Transverse colon (tissue), 4 donors: ENCODE data around the gene ARHGAP5. TPM values are rescaled to one million over a fixed set of nuclear protein-coding genes. Genes with fewer than 3 reads are reported as not detected.

Experiments used
- DNase-seq: peaks from one replicate; pipeline ENCODE4 v3.0.0-alpha.2; 2019
- H3K27ac ChIP-seq, 4 donors: fragments of 200-600 bp; sonication (generic); 2 replicates each; pipeline ENCODE4 v1.5.1; 2016 to 2018; ENCODE audit warnings: inconsistent platforms in 4 of 4
- H3K27me3 ChIP-seq: fragments of 200-600 bp; sonication (generic); 2 replicates; pipeline ENCODE4 v1.5.1; 2017; ENCODE audit warnings: inconsistent platforms
- H3K36me3 ChIP-seq, 4 donors: fragments of 200-600 bp; sonication (generic); 2 replicates each; pipeline ENCODE4 v1.5.1; 2017 to 2019; ENCODE audit warnings: inconsistent platforms in 4 of 4
- H3K4me1 ChIP-seq, 4 donors: fragments of 200-600 bp; sonication (generic); 2 replicates each; pipeline ENCODE4 v1.5.1; 2017 to 2020; ENCODE audit warnings: inconsistent platforms in 4 of 4
- H3K4me3 ChIP-seq, 4 donors: fragments of 200-600 bp; sonication (generic); 1 replicate in 1 of 4; 2 replicates in 3 of 4; pipeline versions ENCODE4 v1.5.1 to v1.6.1; 2017 to 2019; ENCODE audit warnings: inconsistent platforms in 4 of 4
- H3K9me3 ChIP-seq, 2 donors: fragments of 200-600 bp; sonication (generic); 2 replicates each; pipeline ENCODE4 v1.5.1; 2017 to 2019; ENCODE audit warnings: inconsistent platforms in 2 of 2
- CTCF ChIP-seq, 5 experiments: fragments of 200-600 bp in 3 of 5; fragments of 450-650 bp in 2 of 5; sonication (generic) in 3 of 5; IDR thresholded peaks; 1 replicate in 2 of 5; 2 replicates in 3 of 5; pipeline ENCODE4 v1.5.1; 2016 to 2017; ENCODE audit warnings: antibody characterized with exemption in 5 of 5, inconsistent platforms in 3 of 5, mild to moderate bottlenecking in 2 of 5, moderate library complexity in 1 of 5
- EP300 ChIP-seq: sonication (generic); formaldehyde crosslinking; IDR thresholded peaks from one replicate; pipeline ENCODE4 v1.6.1; 2017; ENCODE audit warnings: antibody characterized with exemption, low read depth
- POLR2A ChIP-seq: fragments of 450-650 bp; IDR thresholded peaks from one replicate; pipeline ENCODE4 v1.6.1; 2016; ENCODE audit warnings: antibody characterized with exemption, mild to moderate bottlenecking, moderate library complexity
- POLR2AphosphoS5 ChIP-seq, 3 donors: sonication (generic); formaldehyde crosslinking; IDR thresholded peaks; one replicate each; pipeline ENCODE4 v1.6.1; 2016; ENCODE audit warnings: antibody characterized with exemption in 3 of 3
- WGBS, 2 donors: methylation state at CpG; one replicate each; pipeline ENCODE4 v1.1.5; 2018; ENCODE audit warnings: low coverage in 1 of 2; 5-methylcytosine and 5-hydroxymethylcytosine counted together
- in situ Hi-C, 4 donors: fragments of 200-750 bp; cut with MboI; loops; one replicate each; pipeline versions ENCODE4 v1.15.0 to v1.15.1; 2017; ENCODE audit warnings: low sequenced_read_pairs in 3 of 4, low pct_ligation_motif_present in 1 of 4, low pct_unique_long_range_greater_than_20kb in 1 of 4
- intact Hi-C: fragments of 100-400 bp; cut with DNase I; formaldehyde crosslinking; loops from one replicate; pipeline ENCODE4 v1.15.1; 2023; ENCODE audit warnings: low total_unique reads
- total RNA-seq, 4 donors: library from RNA; depleted of rRNA; stranded (reverse); fragments of >200 nt; gene quantifications; one replicate each; pipeline ENCODE4 v1.1.0, GENCODE V29; 2016

The ARHGAP5 gene
- total RNA-seq, 4 donors from 2014 or later = 66.5 to 120 (median 85.3) TPM

- TF ChIP-seq EP300 (no peak), CTCF (IDR thresholded peaks at IDR 0.05) (no peak), POLR2AphosphoS5 (IDR thresholded peaks at IDR 0.05) (no peak), POLR2A (no peak)
- intact Hi-C loops = no loop called here
- Histone ChIP-seq H3K36me3 (no peaks in the 10 kb centered on the region), H3K4me3 (no peak overlapping the region), H3K4me1 (no peaks in the 10 kb centered on the region), H3K9me3 (peaks cover 6% of the 10 kb centered on the region in 2 donors), H3K27me3 (no peaks in the 10 kb centered on the region), H3K27ac (no peak overlapping the region)
- WGBS, 2 donors = 95% methylated on average over 1 of the region's 1 CpG; no CpG with 5 or more reads in 1 of the 2 donors
- no peak for DNase-seq
- in situ Hi-C loops = no loop called here
Observed at GRCh38 chr14:32185097-32185496, 108.0 kb downstream of the ARHGAP5 start.

GRCh38 chr14:32186248-32186647, 109.1 kb downstream of the ARHGAP5 start:
- TF ChIP-seq EP300 = no peak
- TF ChIP-seq POLR2AphosphoS5 (IDR thresholded peaks at IDR 0.05) = no peak
- TF ChIP-seq POLR2A = no peak
- no peak for TF ChIP-seq CTCF (IDR thresholded peaks at IDR 0.05)
- no peaks in the 10 kb centered on the region for H3K36me3 ChIP-seq
- DNase-seq = no peak
- no peak overlapping the region for H3K4me3 ChIP-seq
- in situ Hi-C loops = no loop called here
- H3K9me3 ChIP-seq = peaks cover 6% of the 10 kb centered on the region in 2 donors
- H3K27ac ChIP-seq = no peak overlapping the region
- H3K27me3 ChIP-seq = no peaks in the 10 kb centered on the region
- intact Hi-C loops = no loop called here
- peaks cover 0 to 7% (median 0%) of the 10 kb centered on the region in 4 donors for H3K4me1 ChIP-seq

- intact Hi-C loops = no loop called here
- in situ Hi-C loops = no loop called here
- no peak overlapping the region for H3K27ac ChIP-seq
- WGBS, 2 donors = 51 to 73% methylated on average over 1 of the region's 1 CpG
- no peaks in the 10 kb centered on the region for H3K27me3 ChIP-seq
- peaks cover 6% of the 10 kb centered on the region in 2 donors for H3K9me3 ChIP-seq
- peaks cover 0 to 7% (median 0%) of the 10 kb centered on the region in 4 donors for H3K4me1 ChIP-seq
- no peaks in the 10 kb centered on the region for H3K36me3 ChIP-seq
- no peak overlapping the region for H3K4me3 ChIP-seq
- TF ChIP-seq CTCF (IDR thresholded peaks at IDR 0.05) (no peak), EP300 (no peak), POLR2A (no peak)
- DNase-seq = no peak
Observed at GRCh38 chr14:32189811-32190210, 112.7 kb downstream of the ARHGAP5 start.

GRCh38 chr14:32190673-32191072, 113.6 kb downstream of the ARHGAP5 start:
- H3K27me3 ChIP-seq = no peaks in the 10 kb centered on the region
- H3K4me1 ChIP-seq = peaks cover 0 to 7% (median 0%) of the 10 kb centered on the region in 4 donors
- no peak for DNase-seq
- H3K27ac ChIP-seq = no peak overlapping the region
- intact Hi-C loops (no loop called here), in situ Hi-C loops (no loop called here)
- no peak for TF ChIP-seq CTCF (IDR thresholded peaks at IDR 0.05)
- TF ChIP-seq EP300 = no peak
- TF ChIP-seq POLR2AphosphoS5 (IDR thresholded peaks at IDR 0.05) = no peak
- no peak for TF ChIP-seq POLR2A
- H3K36me3 ChIP-seq = no peaks in the 10 kb centered on the region
- H3K9me3 ChIP-seq = peaks cover 0 to under 1% of the 10 kb centered on the region in 2 donors
- no peak overlapping the region for H3K4me3 ChIP-seq
- WGBS, 2 donors = 34 to 42% methylated on average over 3 of the region's 3 CpGs
